Peyer's patch (tissue), 4 donors: ENCODE data around the gene RFNG. TPM values are rescaled to one million over a fixed set of nuclear protein-coding genes. Genes with fewer than 3 reads are reported as not detected.

ENCODE experiments used
- DNase-seq, 3 donors: peaks; one replicate each; pipeline ENCODE4 v3.0.0-alpha.2; 2017 to 2019
- H3K27ac ChIP-seq, 4 donors: fragments of 200-600 bp; sonication (generic); one replicate each; pipeline ENCODE4 v1.5.1; 2016 to 2019
- H3K27me3 ChIP-seq, 2 donors: fragments of 200-600 bp; sonication (generic); one replicate each; pipeline ENCODE4 v1.5.1; 2019
- H3K36me3 ChIP-seq, 3 donors: fragments of 200-600 bp; sonication (generic); one replicate each; pipeline ENCODE4 v1.5.1; 2016 to 2019
- H3K4me1 ChIP-seq, 4 donors: fragments of 200-600 bp; sonication (generic); one replicate each; pipeline ENCODE4 v1.5.1; 2016 to 2019
- H3K4me3 ChIP-seq, 4 donors: fragments of 200-600 bp; sonication (generic); 1 replicate in 3 of 4; 2 replicates in 1 of 4; pipeline ENCODE4 v1.5.1; 2016 to 2019; ENCODE audit warnings: mild to moderate bottlenecking in 1 of 4
- H3K9me3 ChIP-seq, 4 donors: fragments of 200-600 bp; sonication (generic); one replicate each; pipeline ENCODE4 v1.5.1; 2016 to 2019; ENCODE audit warnings: mild to moderate bottlenecking in 1 of 4
- POLR2A ChIP-seq, 2 donors: fragments of 450-650 bp; IDR thresholded peaks; one replicate each; pipeline ENCODE4 v1.5.1; 2017; ENCODE audit warnings: antibody characterized with exemption in 2 of 2, mild to moderate bottlenecking in 2 of 2, moderate library complexity in 2 of 2
- total RNA-seq, 4 donors: library from RNA; depleted of rRNA; stranded (reverse); fragments of >200 nt; gene quantifications; one replicate each; pipeline ENCODE4 v1.1.0, GENCODE V29; 2016
- TF ChIP-seq, protein P1 (sequence below), 6 experiments: fragments of 450-650 bp in 4 of 6; fragments of 200-600 bp in 2 of 6; sonication (generic) in 1 of 6; IDR thresholded peaks; one replicate each; pipeline ENCODE4 v1.5.1; 2017 to 2019; ENCODE audit warnings: antibody characterized with exemption in 6 of 6, mild to moderate bottlenecking in 3 of 6, moderate library complexity in 1 of 6

RFNG gene
- total RNA-seq, 4 donors from 2014 or later: 42.9 to 65.7 (median 50.2) TPM

DNA sequence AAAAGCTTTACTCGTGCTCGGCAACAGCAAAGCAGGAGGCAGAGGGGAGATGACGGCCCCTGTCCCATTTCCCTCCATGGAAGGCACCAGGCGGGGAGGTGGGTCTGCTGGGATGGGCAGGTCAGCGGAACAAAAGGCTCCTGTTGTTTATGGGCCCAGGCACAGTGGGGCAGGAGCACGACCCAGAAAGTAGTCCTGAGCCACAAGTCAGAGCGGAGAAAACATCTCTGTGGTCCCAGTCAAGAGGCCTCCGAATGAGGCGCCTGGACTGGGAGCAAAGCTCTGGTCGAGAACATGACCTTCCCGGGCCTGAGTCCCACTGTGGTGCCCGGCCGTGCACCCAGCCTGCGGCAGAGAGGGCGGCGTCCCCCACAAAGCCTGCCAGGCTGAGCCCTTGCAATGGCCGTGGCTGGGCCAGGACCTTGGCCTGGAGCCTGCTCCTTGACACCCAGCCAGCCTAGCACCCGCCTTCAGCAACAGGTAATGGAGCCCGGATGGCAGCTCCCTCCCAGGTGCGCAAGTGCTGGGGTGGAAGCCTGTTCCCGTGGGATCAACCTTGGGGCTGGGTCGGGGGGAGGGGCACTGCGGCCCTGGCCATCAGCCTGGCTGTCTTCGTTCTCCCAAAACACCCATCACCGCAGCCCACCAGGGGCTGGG lies 3.6 kb downstream of the RFNG start:
- Histone ChIP-seq H3K4me1 (peaks cover 0 to 21% (median 20%) of the 10 kb centered on the region in 4 donors), H3K9me3 (no peaks in the 10 kb centered on the region), H3K4me3 (no peak overlapping the region), H3K27me3 (no peaks in the 10 kb centered on the region), H3K27ac (no peak overlapping the region), H3K36me3 (peaks cover 0 to 31% (median 0%) of the 10 kb centered on the region in 3 donors)
- no peak for TF ChIP-seq POLR2A (IDR thresholded peaks at IDR 0.05)
- TF ChIP-seq, protein P1, sequence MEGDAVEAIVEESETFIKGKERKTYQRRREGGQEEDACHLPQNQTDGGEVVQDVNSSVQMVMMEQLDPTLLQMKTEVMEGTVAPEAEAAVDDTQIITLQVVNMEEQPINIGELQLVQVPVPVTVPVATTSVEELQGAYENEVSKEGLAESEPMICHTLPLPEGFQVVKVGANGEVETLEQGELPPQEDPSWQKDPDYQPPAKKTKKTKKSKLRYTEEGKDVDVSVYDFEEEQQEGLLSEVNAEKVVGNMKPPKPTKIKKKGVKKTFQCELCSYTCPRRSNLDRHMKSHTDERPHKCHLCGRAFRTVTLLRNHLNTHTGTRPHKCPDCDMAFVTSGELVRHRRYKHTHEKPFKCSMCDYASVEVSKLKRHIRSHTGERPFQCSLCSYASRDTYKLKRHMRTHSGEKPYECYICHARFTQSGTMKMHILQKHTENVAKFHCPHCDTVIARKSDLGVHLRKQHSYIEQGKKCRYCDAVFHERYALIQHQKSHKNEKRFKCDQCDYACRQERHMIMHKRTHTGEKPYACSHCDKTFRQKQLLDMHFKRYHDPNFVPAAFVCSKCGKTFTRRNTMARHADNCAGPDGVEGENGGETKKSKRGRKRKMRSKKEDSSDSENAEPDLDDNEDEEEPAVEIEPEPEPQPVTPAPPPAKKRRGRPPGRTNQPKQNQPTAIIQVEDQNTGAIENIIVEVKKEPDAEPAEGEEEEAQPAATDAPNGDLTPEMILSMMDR (IDR thresholded peaks at IDR 0.05): no peak
- DNase-seq: no peak

DNA sequence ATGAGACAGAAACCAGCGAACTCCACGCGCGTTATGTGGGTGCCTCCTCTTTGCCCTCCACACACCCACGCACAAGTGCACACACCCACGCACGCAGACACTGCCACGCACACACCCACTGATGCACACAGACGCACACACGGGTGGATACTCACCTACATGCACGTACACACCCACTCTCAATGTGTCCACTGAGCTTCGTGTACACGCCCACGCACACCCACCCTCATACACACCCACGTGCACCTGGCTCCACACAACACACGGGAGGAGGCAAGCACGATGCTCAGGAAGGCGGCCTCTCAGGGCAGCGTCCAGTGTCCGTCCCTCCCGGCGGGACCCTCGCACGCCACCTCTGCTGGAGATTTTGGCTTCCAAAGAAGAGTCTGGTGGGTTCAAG lies 4.2 kb downstream of the RFNG start:
- Histone ChIP-seq H3K9me3 (no peaks in the 10 kb centered on the region), H3K27ac (no peak overlapping the region), H3K4me1 (peaks cover 0 to 15% (median 14%) of the 10 kb centered on the region in 4 donors), H3K27me3 (no peaks in the 10 kb centered on the region), H3K36me3 (peaks cover 0 to 31% (median 0%) of the 10 kb centered on the region in 3 donors), H3K4me3 (no peak overlapping the region)
- no peak for DNase-seq
- TF ChIP-seq POLR2A (IDR thresholded peaks at IDR 0.05): no peak
- TF ChIP-seq, protein P1 (IDR thresholded peaks at IDR 0.05): no peak

DNA sequence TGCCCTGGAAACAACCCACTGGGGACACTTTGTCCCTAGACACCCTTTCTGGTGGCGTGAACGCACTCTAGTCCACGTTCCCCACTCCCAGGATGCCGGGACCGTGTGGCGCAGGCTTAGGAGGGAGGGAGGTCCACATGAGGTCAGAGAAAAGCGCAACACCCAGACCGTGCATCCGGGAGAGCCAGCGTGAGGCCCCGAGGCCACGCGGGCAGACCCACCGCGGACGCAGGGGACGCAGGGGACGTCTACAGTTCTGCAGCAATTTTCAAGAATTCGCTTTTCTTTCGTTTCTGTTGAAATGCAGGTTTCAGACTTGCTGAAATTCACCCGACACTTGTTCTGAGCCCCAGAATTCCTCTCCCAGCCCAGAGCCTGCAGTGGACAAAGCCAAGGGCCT lies 4.7 kb downstream of the RFNG start:
- H3K27me3 ChIP-seq: no peaks in the 10 kb centered on the region
- H3K4me3 ChIP-seq: no peak overlapping the region
- TF ChIP-seq POLR2A (IDR thresholded peaks at IDR 0.05): no peak
- TF ChIP-seq, protein P1 (IDR thresholded peaks at IDR 0.05): no peak
- H3K27ac ChIP-seq: no peak overlapping the region
- peaks cover 0 to 31% (median 0%) of the 10 kb centered on the region in 3 donors for H3K36me3 ChIP-seq
- DNase-seq: no peak
- H3K4me1 ChIP-seq: peaks cover 0 to 12% (median 11%) of the 10 kb centered on the region in 4 donors
- H3K9me3 ChIP-seq: no peaks in the 10 kb centered on the region

DNA sequence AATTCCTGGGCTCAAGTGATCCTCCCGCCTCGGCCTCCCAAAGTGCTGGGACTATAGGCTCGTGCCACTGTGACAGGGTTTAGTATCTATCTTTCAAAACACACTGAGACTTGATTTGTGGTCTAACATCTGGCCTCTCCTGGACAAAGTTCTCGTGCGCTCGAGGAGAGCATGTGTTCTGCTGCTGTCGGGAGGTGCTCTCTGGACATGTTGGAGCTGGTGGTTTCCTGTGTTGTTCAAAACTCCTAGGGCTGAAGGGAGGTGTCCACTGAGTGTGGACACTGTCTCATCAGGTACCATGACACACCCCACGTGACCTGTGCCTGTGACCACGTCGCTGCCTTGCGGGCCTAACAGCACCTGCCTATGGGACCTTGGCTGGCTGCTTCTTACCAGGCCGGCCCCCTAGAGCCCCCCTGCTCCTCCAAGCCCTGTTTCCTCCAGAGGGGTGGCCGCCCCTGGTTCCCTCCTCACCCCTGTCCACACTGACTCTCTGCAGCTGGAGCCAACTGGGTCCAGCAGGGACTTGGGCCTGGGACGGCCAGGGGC lies 5.6 kb downstream of the RFNG start:
- DNase-seq: no peak

DNA sequence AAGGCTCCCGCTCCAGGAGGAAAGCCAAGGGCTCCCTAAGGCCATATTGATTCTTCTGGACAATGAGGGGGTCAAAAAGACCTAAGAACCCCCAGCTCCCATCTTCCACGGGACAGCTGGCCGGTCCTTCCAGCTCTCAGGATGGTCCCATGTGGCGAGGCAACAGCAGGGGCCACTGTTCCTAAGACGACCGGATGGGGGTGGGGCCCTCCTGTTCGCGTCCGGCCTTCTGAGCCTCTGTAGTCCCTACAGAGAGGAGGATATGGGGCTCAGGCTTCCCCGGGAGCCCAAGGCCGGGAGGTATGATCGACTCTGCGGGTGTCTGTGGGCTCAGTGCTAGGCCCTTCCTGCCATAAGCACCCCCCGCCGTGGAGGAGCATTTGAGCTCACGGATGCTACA lies 8.1 kb downstream of the RFNG start:
- no peak overlapping the region for H3K4me3 ChIP-seq
- no peaks in the 10 kb centered on the region for H3K4me1 ChIP-seq
- TF ChIP-seq POLR2A (IDR thresholded peaks at IDR 0.05): no peak
- TF ChIP-seq, protein P1 (IDR thresholded peaks at IDR 0.05): no peak
- no peak for DNase-seq
- H3K27ac ChIP-seq: no peak overlapping the region
- peaks cover 0 to 12% (median 0%) of the 10 kb centered on the region in 3 donors for H3K36me3 ChIP-seq
- H3K9me3 ChIP-seq: no peaks in the 10 kb centered on the region
- H3K27me3 ChIP-seq: no peaks in the 10 kb centered on the region

More for the DNA sequence above, 5.6 kb downstream of the RFNG start:
- Histone ChIP-seq H3K27me3 (no peaks in the 10 kb centered on the region), H3K27ac (no peak overlapping the region), H3K4me1 (peaks cover 0 to 11% (median 8%) of the 10 kb centered on the region in 4 donors), H3K9me3 (no peaks in the 10 kb centered on the region), H3K36me3 (peaks cover 0 to 31% (median 0%) of the 10 kb centered on the region in 3 donors), H3K4me3 (no peak overlapping the region)
- TF ChIP-seq POLR2A (IDR thresholded peaks at IDR 0.05): no peak
- TF ChIP-seq, protein P1 (IDR thresholded peaks at IDR 0.05): no peak
